Posterior cingulate gyrus (tissue), 11 donors: ENCODE data around the gene RIMS1.

ENCODE experiments used
- DNase-seq, 10 donors: peaks; one replicate each; pipeline versions ENCODE4 v3.0.0 to v3.0.0-alpha.2; 2020 to 2021; ENCODE audit warnings: mixed read lengths in 3 of 10
- intact Hi-C: fragments of 100-400 bp; cut with DNase I; formaldehyde crosslinking; loops from one replicate; pipeline ENCODE4 v1.15.1; 2023

Gene RIMS1

GRCh38 chr6:72401865-72402264, 515.5 kb downstream of the RIMS1 start:
- intact Hi-C loops, result no loop called here

DNA sequence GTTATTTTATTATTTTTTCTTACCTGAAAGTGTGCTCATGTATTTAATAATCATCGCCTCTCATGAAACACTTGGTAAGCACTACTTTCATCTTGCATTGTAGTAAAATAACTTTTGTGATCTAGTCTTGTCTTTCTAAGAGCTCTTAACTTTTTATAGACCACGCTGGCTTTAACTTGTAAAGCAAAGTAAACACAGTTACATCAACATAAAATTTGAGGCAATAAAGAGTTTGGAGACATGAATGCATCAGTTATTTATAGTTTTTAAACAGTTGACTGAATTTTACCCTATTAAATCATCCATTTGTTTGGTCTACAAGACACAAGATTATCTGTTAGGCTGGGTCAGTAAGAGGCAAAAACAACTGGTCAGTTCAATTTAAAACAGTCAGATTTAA, 517.1 kb downstream of the RIMS1 start:
- intact Hi-C loops, result no loop called here
- no peak for DNase-seq

More at GRCh38 chr6:72401865-72402264, 515.5 kb downstream of the RIMS1 start:
- no peak for DNase-seq

DNA sequence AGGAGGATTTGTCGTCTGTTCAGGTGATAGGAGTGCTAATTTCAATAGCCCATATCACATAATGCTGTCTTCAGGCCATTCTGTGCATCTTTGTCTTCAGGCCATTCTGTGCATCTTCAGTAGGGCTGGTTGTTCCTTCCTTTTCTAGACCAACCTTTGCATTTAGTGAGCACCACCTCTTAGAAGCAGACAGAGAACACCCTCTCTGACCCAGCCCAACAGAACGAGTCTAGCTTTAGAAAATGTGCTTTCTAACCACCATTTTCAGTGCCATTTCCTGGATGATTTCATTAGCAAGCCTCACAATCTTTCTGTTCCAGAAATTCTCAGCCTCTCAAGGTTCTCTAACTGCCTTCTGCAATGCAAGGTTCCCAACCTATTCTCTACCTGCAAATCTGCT, 520.2 kb downstream of the RIMS1 start:
- no peak for DNase-seq
- intact Hi-C loops, result no loop called here

DNA sequence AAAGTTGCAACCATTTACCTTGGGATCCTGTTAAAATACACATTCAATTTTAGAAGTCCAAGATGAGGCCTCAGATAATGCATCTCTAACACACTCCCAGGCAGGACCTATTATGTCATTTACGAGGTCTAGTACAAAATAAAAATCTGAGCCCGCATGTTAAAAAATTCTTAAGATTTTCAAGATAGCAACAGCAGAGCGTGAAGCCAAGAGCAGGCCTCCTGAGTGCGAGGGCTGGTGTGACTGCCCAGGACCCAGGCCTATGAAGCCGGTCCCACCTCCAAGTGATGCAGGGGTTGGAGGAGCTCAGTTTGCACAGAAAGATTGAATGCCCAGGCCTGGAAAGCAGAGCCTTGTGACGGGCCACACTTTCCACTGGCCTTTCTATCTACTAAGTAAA, 524.4 kb downstream of the RIMS1 start:
- DNase-seq, result peak in 2 of 10 donors; percentile 56 to 60
- intact Hi-C loops, result loop anchor here (5.0 to 10.0 kb wide), 2 partner anchors 172 to 214 kb away; partner anchors contain the start of gene KCNQ5

GRCh38 chr6:72411872-72412708, 525.7 kb downstream of the RIMS1 start:
- peak; percentile 68 to 97 (median 78) for DNase-seq
- intact Hi-C loops, result loop anchor here (2.0 to 10.0 kb wide), 4 partner anchors 170 to 769 kb away; partner anchors contain the start of gene KCNQ5

GRCh38 chr6:72412709-72413044, 526.3 kb downstream of the RIMS1 start:
- intact Hi-C loops, result loop anchor here (2.0 to 10.0 kb wide), 4 partner anchors 170 to 768 kb away; partner anchors contain the start of gene KCNQ5
- DNase-seq, result peak in 1 of 10 donors; percentile 40

DNA sequence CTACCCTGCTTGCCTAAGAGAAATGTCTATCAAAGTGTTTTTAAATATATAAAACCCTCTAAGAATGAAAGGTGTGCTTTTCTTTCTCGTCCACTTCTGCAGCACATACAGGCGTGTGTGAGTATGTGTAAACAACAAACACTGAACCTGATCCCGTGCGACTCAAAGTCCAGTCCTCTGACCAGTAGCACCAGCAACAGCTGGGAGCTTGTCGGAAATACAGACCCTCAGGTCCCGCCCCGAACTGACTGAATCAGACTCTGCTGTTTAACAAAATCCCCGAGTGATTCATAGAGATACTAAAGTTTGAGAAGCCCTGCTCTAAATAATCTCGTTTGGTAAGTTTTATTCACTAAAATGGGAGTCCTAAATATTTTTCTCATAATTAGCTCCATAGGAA, 527.5 kb downstream of the RIMS1 start:
- DNase-seq, result peak in 1 of 10 donors; percentile 58
- intact Hi-C loops, result loop anchor here (2.0 to 10.0 kb wide), 4 partner anchors 168 to 767 kb away; partner anchors contain the start of gene KCNQ5

DNA sequence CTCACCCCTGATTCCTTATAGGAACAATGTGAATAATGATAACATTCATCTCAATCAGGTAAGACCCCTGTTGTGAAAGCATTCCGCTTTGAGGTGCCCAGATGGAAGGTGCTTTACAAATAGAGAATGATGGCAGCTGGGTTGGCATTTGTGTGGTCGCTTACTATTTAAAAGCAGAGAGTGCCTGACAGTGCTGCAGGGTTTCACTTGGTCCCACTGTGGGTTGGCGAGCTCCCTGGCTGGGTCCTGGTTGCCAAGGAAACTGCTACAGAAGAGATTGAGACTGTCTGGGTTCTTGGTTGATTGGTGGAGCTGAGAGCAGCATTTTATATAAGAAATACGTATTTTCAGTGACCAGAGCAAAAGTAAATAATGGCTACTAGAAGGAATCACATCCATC, 528.3 kb downstream of the RIMS1 start:
- peak in 5 of 10 donors; percentile 15 to 88 (median 71) for DNase-seq
- intact Hi-C loops, result loop anchor here (5.0 to 10.0 kb wide), 2 partner anchors 168 to 210 kb away; partner anchors contain the start of gene KCNQ5

DNA sequence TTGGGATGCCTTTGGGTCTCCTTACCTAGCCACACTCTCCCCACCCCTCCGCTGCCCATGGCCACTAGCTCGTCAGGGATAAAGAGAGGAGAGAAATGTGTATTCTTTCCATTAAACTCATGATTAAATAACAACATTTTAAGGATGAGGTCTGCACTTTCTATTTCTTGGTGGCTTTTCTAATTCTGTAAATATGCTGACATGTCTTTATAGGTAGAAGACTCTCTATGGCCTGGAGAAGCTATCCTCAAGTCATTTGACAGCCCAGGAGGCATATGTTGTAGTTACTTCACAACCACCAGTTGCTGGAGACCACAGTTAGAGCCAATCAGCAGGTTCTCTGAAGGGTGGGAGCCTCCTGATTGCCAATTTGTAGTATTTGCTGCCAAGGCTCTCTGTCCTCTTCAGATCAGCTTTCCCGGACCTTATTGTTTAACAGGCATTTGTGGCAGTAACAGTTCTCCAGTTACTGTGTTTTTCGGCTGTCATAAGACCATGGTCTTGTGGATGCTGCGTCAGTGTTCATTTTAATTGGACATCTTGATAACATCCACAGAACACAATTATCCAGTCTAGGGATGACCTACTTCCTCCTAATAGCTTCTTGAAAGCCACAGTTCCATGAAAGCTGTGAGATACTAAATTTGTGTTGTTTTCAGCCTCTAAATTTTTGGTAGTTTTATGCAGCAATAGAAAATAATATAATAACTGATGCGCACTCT, 530.6 kb downstream of the RIMS1 start:
- DNase-seq, result no peak
- intact Hi-C loops, result loop anchor here (10.0 kb wide), 1 partner anchor 208 kb away; the partner anchor contains the start of gene KCNQ5

GRCh38 chr6:72417759-72418158, 531.4 kb downstream of the RIMS1 start:
- intact Hi-C loops, result loop anchor here (10.0 kb wide), 1 partner anchor 207 kb away; the partner anchor contains the start of gene KCNQ5
- no peak for DNase-seq

- intact Hi-C loops, result loop anchor here (10.0 kb wide), 1 partner anchor 206 kb away; the partner anchor contains the start of gene KCNQ5
- peak in 7 of 10 donors; percentile 14 to 90 (median 63) for DNase-seq
These were observed 532.1 kb downstream of the RIMS1 start for GRCh38 chr6:72418495-72418894.

DNA sequence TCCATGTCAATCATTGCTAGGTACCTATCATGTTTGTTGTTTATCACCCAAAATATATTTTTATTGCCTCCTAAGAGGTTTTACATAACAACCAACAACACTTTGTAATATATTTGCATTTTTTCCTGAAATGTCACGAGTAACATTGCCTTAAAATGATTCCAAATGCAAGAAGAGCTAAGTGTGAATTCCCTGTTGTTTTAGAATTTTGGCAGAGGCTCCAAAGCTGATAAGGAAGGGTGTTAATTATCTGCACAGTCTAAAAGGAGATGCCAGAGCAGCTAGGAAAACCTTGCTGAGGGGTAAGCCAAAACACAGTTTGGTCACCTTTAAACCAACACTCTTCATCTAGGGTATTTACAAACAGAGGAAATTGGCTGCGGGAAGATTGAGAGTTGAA, 533.6 kb downstream of the RIMS1 start:
- intact Hi-C loops, result loop anchor here (10.0 kb wide), 1 partner anchor 205 kb away; the partner anchor contains the start of gene KCNQ5
- DNase-seq, result no peak

GRCh38 chr6:72420409-72420808, 534.1 kb downstream of the RIMS1 start:
- peak in 1 of 10 donors; percentile 43 for DNase-seq
- intact Hi-C loops, result no loop called here

DNA sequence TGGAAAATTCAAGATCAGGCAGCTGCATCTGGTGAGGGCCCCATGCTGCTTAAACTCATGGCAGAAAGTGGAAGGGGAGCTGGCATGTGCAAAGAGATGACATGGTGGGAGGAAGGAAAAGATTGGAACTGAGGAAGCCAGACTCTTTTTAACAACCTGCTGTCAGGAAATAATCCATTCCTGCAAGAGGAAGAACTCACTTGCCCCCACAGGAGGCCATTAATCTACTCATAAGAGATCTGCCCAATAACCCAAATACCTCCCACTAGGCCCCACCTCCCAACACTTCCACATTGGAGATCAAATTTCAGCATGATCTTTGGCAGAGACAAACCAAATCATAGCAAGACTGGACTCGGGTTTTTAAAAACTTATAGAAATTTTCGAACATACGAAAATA, 535.0 kb downstream of the RIMS1 start:
- no peak for DNase-seq
- intact Hi-C loops, result no loop called here

GRCh38 chr6:72422171-72422570, 535.8 kb downstream of the RIMS1 start:
- peak in 3 of 10 donors; percentile 19 to 56 (median 49) for DNase-seq
- intact Hi-C loops, result no loop called here

- intact Hi-C loops, result no loop called here
- no peak for DNase-seq
These were observed 538.1 kb downstream of the RIMS1 start for GRCh38 chr6:72424476-72424875.

GRCh38 chr6:72425003-72425681, 538.8 kb downstream of the RIMS1 start:
- intact Hi-C loops, result no loop called here
- no peak for DNase-seq

GRCh38 chr6:72440611-72441010, 554.3 kb downstream of the RIMS1 start:
- no peak for DNase-seq

GRCh38 chr6:72446430-72446829, 560.1 kb downstream of the RIMS1 start:
- DNase-seq, result no peak
- intact Hi-C loops, result no loop called here

More at GRCh38 chr6:72440611-72441010, 554.3 kb downstream of the RIMS1 start:
- intact Hi-C loops, result no loop called here
